ENCODE data around the gene MBNL1. TPM values are rescaled to one million over a fixed set of nuclear protein-coding genes. Genes with fewer than 3 reads are reported as not detected.
A peak's percentile ranks its signal among the peaks of the same experiment; 100 is the strongest.

MBNL1 gene
- polyA plus RNA-seq, 1 experiment, result 203 TPM

DNA sequence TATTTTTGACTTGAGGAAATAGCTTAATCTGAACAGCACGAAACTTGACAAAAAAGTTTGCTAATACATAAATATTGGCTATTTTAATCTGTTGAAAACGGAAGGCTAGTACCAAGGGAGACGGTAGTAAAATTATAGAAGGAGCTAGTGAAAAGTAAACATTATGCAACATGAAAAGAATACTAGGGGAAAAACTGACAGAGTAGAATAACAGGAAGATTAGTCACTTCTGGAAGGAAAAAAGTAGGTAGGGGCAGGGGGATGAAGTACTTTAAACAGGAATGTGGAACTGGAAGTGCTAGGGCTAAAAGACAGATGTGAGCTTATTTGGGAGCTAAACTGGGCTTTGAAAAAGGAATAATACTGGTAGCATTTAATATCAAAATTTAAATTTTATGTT is 60.1 kb downstream of the MBNL1 start:
- H3K27me3 ChIP-seq (ENCODE audit: control insufficient read depth, insufficient read depth, low read length), result no peaks in the 10 kb centered on the region
- ChIA-PET CTCF (interaction anchor here (0.8 kb wide), 1 partner anchor 35 kb away, joined by 5 read pairs; no protein-coding TSS in a partner anchor), POLR2A (interaction anchor here (0.5 to 1.2 kb wide), 6 partner anchors 17 to 78 kb away, joined by 3 to 11 read pairs (median 3); no protein-coding TSS in a partner anchor)
- H3K4me3 ChIP-seq (ENCODE audit: low read depth, low read length), result no peak overlapping the region
- H3K36me3 ChIP-seq (ENCODE audit: control insufficient read depth, insufficient read depth, low read length), result no peaks in the 10 kb centered on the region
- DNase-seq (ENCODE audit: low read depth), result peak; percentile 62
- no peak for TF ChIP-seq CTCF (IDR thresholded peaks at IDR 0.05; ENCODE audit: insufficient read depth, low read depth, low read length)

DNA sequence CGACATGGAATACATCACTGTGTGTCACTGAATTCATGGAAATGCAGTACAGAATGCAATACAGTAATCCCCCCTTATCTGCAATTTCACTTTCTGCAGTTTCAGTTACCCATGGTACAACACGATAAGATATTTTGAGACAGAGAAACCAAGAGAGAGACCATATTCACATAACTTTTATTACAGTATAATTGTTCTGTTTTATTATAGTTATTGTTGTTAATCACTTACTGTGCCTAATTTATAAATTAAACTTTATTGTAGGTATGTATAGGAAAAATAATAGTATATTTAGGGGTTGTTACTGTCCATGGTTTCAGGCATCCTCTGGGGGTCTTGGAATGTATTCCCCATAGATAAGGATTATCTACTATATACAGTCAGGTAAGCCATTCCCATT is 61.8 kb downstream of the MBNL1 start:
- POLR2A ChIA-PET, result no interaction called here
- Histone ChIP-seq H3K27me3 (ENCODE audit: control insufficient read depth, insufficient read depth, low read length) (no peaks in the 10 kb centered on the region), H3K36me3 (ENCODE audit: control insufficient read depth, insufficient read depth, low read length) (no peaks in the 10 kb centered on the region), H3K4me3 (ENCODE audit: low read depth, low read length) (no peak overlapping the region)
- no peak for DNase-seq (ENCODE audit: low read depth)
- CTCF ChIA-PET, result no interaction called here
- no peak for TF ChIP-seq CTCF (IDR thresholded peaks at IDR 0.05; ENCODE audit: insufficient read depth, low read depth, low read length)

DNA sequence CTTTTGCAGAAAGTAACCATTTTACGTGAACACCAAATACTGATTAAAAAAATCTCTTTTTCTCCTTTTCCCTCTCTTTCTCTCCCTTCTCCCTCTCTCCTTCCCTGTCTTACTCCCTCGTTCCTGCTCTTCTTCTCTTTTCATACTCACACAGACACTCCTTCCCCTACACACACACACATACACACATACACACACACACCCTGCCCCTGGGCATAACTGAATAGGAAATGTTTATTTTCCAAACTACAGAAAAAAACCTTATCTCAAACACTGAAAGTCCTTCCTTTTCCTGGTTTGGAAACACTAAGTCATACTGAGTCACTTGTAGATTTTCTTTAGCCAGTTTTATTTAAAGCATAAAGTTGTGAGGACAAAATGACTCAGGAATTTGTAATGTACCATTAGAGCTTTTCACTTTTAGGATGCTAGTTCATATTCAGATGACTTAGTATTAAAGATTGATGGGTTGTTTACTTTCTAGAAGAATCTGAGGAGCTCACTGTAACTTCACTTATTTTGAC is 62.4 kb downstream of the MBNL1 start:
- POLR2A ChIA-PET, result no interaction called here
- TF ChIP-seq CTCF (IDR thresholded peaks at IDR 0.05; ENCODE audit: insufficient read depth, low read depth, low read length), result no peak
- Histone ChIP-seq H3K36me3 (ENCODE audit: control insufficient read depth, insufficient read depth, low read length) (no peaks in the 10 kb centered on the region), H3K4me3 (ENCODE audit: low read depth, low read length) (no peak overlapping the region), H3K27me3 (ENCODE audit: control insufficient read depth, insufficient read depth, low read length) (no peaks in the 10 kb centered on the region)
- DNase-seq (ENCODE audit: low read depth), result peak; percentile 71
- CTCF ChIA-PET, result interaction anchor here (1.2 kb wide), 1 partner anchor 23 kb away, joined by 3 read pairs; no protein-coding TSS in a partner anchor

- H3K4me3 ChIP-seq (ENCODE audit: low read depth, low read length), result no peak overlapping the region
- H3K27me3 ChIP-seq (ENCODE audit: control insufficient read depth, insufficient read depth, low read length), result no peaks in the 10 kb centered on the region
- no peak for TF ChIP-seq CTCF (IDR thresholded peaks at IDR 0.05; ENCODE audit: insufficient read depth, low read depth, low read length)
- CTCF ChIA-PET, result interaction anchor here (0.6 to 1.2 kb wide), 2 partner anchors 24 to 160 kb away, joined by 3 read pairs; no protein-coding TSS in a partner anchor
- H3K36me3 ChIP-seq (ENCODE audit: control insufficient read depth, insufficient read depth, low read length), result no peaks in the 10 kb centered on the region
- POLR2A ChIA-PET, result interaction anchor here (0.6 to 0.9 kb wide), 4 partner anchors 33 to 98 kb away, joined by 3 to 10 read pairs (median 4); no protein-coding TSS in a partner anchor
- DNase-seq (ENCODE audit: low read depth), result no peak
Measured at GRCh38 chr3:152331998-152332397, 63.3 kb downstream of the MBNL1 start.

GRCh38 chr3:152333928-152334327 is 65.2 kb downstream of the MBNL1 start:
- H3K27me3 ChIP-seq (ENCODE audit: control insufficient read depth, insufficient read depth, low read length), result no peaks in the 10 kb centered on the region
- no peak for DNase-seq (ENCODE audit: low read depth)
- no peaks in the 10 kb centered on the region for H3K36me3 ChIP-seq (ENCODE audit: control insufficient read depth, insufficient read depth, low read length)
- no peak for TF ChIP-seq CTCF (IDR thresholded peaks at IDR 0.05; ENCODE audit: insufficient read depth, low read depth, low read length)
- POLR2A ChIA-PET, result no interaction called here
- no peak overlapping the region for H3K4me3 ChIP-seq (ENCODE audit: low read depth, low read length)
- CTCF ChIA-PET, result interaction anchor here (1.5 to 1.8 kb wide), 2 partner anchors 24 to 262 kb away, joined by 3 to 5 read pairs; no protein-coding TSS in a partner anchor

Measured in BJ (cell line).